Cerebellar nuclear complex (tissue), 1 donor: ENCODE data around the gene PHLDB2.
"Not testable (repeated sequence)": the region's sequence is repeated elsewhere in the genome, so short reads cannot be mapped to it uniquely, and the experiment has no call there.

Source experiments
- DNase-seq, 2 experiments: peaks; one replicate each; lab custom pipeline; 2025; lab: John Stamatoyannopoulos, UW

The PHLDB2 gene

GRCh38 chr3:111859061-111859973 is at the start of gene PHLDB2:
TSS of gene PHLDB2 (plus strand) at chr3:111859265. CDS start at chr3:111884078, 24,813 bp downstream.
- no peak for DNase-seq

- DNase-seq: no peak
Observed at GRCh38 chr3:111810909-111811308, 48.2 kb upstream of the PHLDB2 start.

- no peak for DNase-seq
Observed at GRCh38 chr3:111811811-111812210, 47.3 kb upstream of the PHLDB2 start.

- no peak for DNase-seq
Observed at GRCh38 chr3:111812701-111813100, 46.4 kb upstream of the PHLDB2 start.

- DNase-seq: no peak
Observed at GRCh38 chr3:111813441-111813840, 45.6 kb upstream of the PHLDB2 start.

- DNase-seq: no peak
Observed at GRCh38 chr3:111813979-111814378, 45.1 kb upstream of the PHLDB2 start.

GRCh38 chr3:111816771-111817170 is 42.3 kb upstream of the PHLDB2 start:
- DNase-seq: not testable (repeated sequence)

GRCh38 chr3:111819927-111820326 is 39.1 kb upstream of the PHLDB2 start:
- no peak for DNase-seq

GRCh38 chr3:111820651-111821050 is 38.4 kb upstream of the PHLDB2 start:
- no peak for DNase-seq

- DNase-seq: no peak
Observed at GRCh38 chr3:111821891-111822290, 37.2 kb upstream of the PHLDB2 start.

GRCh38 chr3:111822804-111823203 is 36.3 kb upstream of the PHLDB2 start:
- DNase-seq: no peak

GRCh38 chr3:111823341-111823855 is 35.7 kb upstream of the PHLDB2 start:
- DNase-seq: no peak

GRCh38 chr3:111824351-111824750 is 34.7 kb upstream of the PHLDB2 start:
- no peak for DNase-seq

- no peak for DNase-seq
Observed at GRCh38 chr3:111827871-111828270, 31.2 kb upstream of the PHLDB2 start.

- no peak for DNase-seq
Observed at GRCh38 chr3:111828530-111828929, 30.5 kb upstream of the PHLDB2 start.

GRCh38 chr3:111829023-111829422 is 30.0 kb upstream of the PHLDB2 start:
- no peak for DNase-seq

- DNase-seq: no peak
Observed at GRCh38 chr3:111831840-111832239, 27.2 kb upstream of the PHLDB2 start.

GRCh38 chr3:111837112-111837511 is 22.0 kb upstream of the PHLDB2 start:
- no peak for DNase-seq

GRCh38 chr3:111838133-111838532 is 20.9 kb upstream of the PHLDB2 start:
- DNase-seq: no peak

- DNase-seq: no peak
Observed at GRCh38 chr3:111846039-111846438, 13.0 kb upstream of the PHLDB2 start.

- no peak for DNase-seq
Observed at GRCh38 chr3:111846717-111847116, 12.3 kb upstream of the PHLDB2 start.

GRCh38 chr3:111848283-111848682 is 10.8 kb upstream of the PHLDB2 start:
- DNase-seq: no peak

- DNase-seq: no peak
Observed at GRCh38 chr3:111848778-111849177, 10.3 kb upstream of the PHLDB2 start.

GRCh38 chr3:111850537-111850936 is 8.5 kb upstream of the PHLDB2 start:
- DNase-seq: no peak
